Activated naive CD8-positive, alpha-beta T cell treated with anti-CD3 and anti-CD28 coated beads, Interleukin-2, amount 10 ng/mL, durations not matched to agents 7 days and 5 days (primary cell): ENCODE results near the gene AP2M1. TPM values are rescaled to one million over a fixed set of nuclear protein-coding genes. Genes with fewer than 3 reads are reported as not detected.

Source experiments
- ATAC-seq: fragments of 150-1000 bp; cut with Tn5 transposase; one replicate; pipeline ENCODE4 v1.10.0; 2021; ENCODE audit warnings: low read depth, moderate library complexity
- POLR2A ChIA-PET: fragments of 350-600 bp; sonication (Branson Sonifier 250); formaldehyde crosslinking; loops from one replicate; lab custom pipeline; 2021; ENCODE audit warnings: antibody characterized with exemption; lab: Charles Lee
- DNase-seq: peaks from one replicate; pipeline ENCODE4 v3.0.0; 2021
- H3K27ac Mint-ChIP-seq: one replicate; pipeline ENCODE4 v1.8.0; 2022; ENCODE audit warnings: mild to moderate bottlenecking, mixed read lengths
- H3K27me3 Mint-ChIP-seq: one replicate; pipeline ENCODE4 v1.8.0; 2022; ENCODE audit warnings: mild to moderate bottlenecking, moderate library complexity, mixed read lengths
- H3K36me3 Mint-ChIP-seq: one replicate; pipeline ENCODE4 v1.8.0; 2021; ENCODE audit warnings: mild to moderate bottlenecking, mixed read lengths
- H3K4me1 Mint-ChIP-seq: one replicate; pipeline ENCODE4 v1.8.0; 2021; ENCODE audit warnings: mixed read lengths
- H3K4me3 Mint-ChIP-seq: one replicate; pipeline ENCODE4 v1.8.0; 2022; ENCODE audit warnings: mild to moderate bottlenecking, moderate library complexity, mixed read lengths
- H3K9me3 Mint-ChIP-seq: one replicate; pipeline ENCODE4 v1.8.0; 2021; ENCODE audit warnings: mixed read lengths
- total RNA-seq, 2 experiments: library from RNA; stranded (reverse); gene quantifications; one replicate each; pipeline ENCODE4 v1.2.3, GENCODE V29; 2021

Gene AP2M1
- total RNA-seq, 2 experiments from 2014 or later = 210 to 213 TPM

GRCh38 chr3:184228376-184229137 is 53.9 kb downstream of the AP2M1 start:
- Mint-ChIP-seq H3K27me3 (peaks cover 56% of the 10 kb centered on the region), H3K9me3 (no peaks in the 10 kb centered on the region), H3K4me3 (peak overlapping the region; percentile 66), H3K27ac (no peak overlapping the region), H3K36me3 (no peaks in the 10 kb centered on the region), H3K4me1 (peaks cover 2% of the 10 kb centered on the region)
- DNase-seq = no peak
- POLR2A ChIA-PET = interaction anchor here (1.2 kb wide), 1 partner anchor 21 kb away, joined by 3 read pairs; the partner anchor contains the start of gene EEF1AKMT4
- no peak for ATAC-seq

GRCh38 chr3:184229394-184230080 is 54.9 kb downstream of the AP2M1 start, which contains the start of gene VWA5B2:
TSS of gene VWA5B2 (plus strand) at chr3:184229585. CDS start at chr3:184230529, 944 bp downstream.
- Mint-ChIP-seq H3K36me3 (no peaks in the 10 kb centered on the region), H3K27me3 (peaks cover 54% of the 10 kb centered on the region), H3K9me3 (no peaks in the 10 kb centered on the region), H3K4me1 (peaks cover 2% of the 10 kb centered on the region), H3K4me3 (peak within 1 kb of the TSS; percentile 66), H3K27ac (no peak within 1 kb of the TSS)
- POLR2A ChIA-PET = no interaction called here
- DNase-seq (peak; percentile 80), ATAC-seq (peak; percentile 95)

DNA sequence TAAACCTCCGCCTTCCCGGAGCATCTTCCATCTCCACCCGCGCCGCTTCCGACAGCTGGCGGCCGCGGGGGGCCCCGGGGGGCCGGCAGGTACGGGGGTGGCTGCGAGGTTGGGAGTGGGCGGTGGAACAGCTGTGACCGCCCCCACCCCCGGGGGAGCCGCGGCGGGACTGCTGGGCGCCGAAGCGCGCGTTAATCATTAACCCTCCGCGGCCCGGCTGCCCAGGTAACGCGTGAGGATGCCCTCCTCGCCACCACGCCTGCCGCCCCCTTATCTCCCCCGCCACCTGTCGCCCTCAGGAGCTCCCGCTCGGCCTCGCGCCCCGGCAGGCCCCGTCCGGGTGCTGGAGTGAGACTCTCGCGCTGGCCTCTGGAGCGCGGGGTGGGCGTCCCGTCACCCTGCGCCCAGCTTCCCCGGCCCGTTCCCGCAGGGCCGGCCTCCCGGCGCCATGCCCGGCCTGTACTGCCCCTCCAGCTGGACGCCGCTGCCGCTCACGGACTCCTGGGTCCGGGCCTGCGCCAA is 55.5 kb downstream of the AP2M1 start:
- POLR2A ChIA-PET = no interaction called here
- ATAC-seq = no peak

GRCh38 chr3:184230603-184231528 is 56.2 kb downstream of the AP2M1 start:
- peaks cover 48% of the 10 kb centered on the region for H3K27me3 Mint-ChIP-seq
- H3K4me1 Mint-ChIP-seq = peaks cover 2% of the 10 kb centered on the region
- peak overlapping the region; percentile 65 for H3K4me3 Mint-ChIP-seq
- no peaks in the 10 kb centered on the region for H3K36me3 Mint-ChIP-seq
- no peak overlapping the region for H3K27ac Mint-ChIP-seq
- ATAC-seq (no peak), DNase-seq (no peak)
- no peaks in the 10 kb centered on the region for H3K9me3 Mint-ChIP-seq
- POLR2A ChIA-PET = no interaction called here

More for the DNA sequence above, 55.5 kb downstream of the AP2M1 start:
- Mint-ChIP-seq H3K27me3 (peaks cover 53% of the 10 kb centered on the region), H3K9me3 (no peaks in the 10 kb centered on the region), H3K4me1 (peaks cover 2% of the 10 kb centered on the region), H3K27ac (no peak overlapping the region), H3K4me3 (no peak overlapping the region), H3K36me3 (no peaks in the 10 kb centered on the region)
- DNase-seq = no peak

GRCh38 chr3:184231671-184232070 is 57.0 kb downstream of the AP2M1 start:
- peak overlapping the region; percentile 65 for H3K4me3 Mint-ChIP-seq
- H3K9me3 Mint-ChIP-seq = no peaks in the 10 kb centered on the region
- H3K4me1 Mint-ChIP-seq = peaks cover 2% of the 10 kb centered on the region
- H3K27me3 Mint-ChIP-seq = peaks cover 41% of the 10 kb centered on the region
- no peak for DNase-seq
- POLR2A ChIA-PET = no interaction called here
- H3K27ac Mint-ChIP-seq = no peak overlapping the region
- H3K36me3 Mint-ChIP-seq = no peaks in the 10 kb centered on the region
- ATAC-seq = no peak

DNA sequence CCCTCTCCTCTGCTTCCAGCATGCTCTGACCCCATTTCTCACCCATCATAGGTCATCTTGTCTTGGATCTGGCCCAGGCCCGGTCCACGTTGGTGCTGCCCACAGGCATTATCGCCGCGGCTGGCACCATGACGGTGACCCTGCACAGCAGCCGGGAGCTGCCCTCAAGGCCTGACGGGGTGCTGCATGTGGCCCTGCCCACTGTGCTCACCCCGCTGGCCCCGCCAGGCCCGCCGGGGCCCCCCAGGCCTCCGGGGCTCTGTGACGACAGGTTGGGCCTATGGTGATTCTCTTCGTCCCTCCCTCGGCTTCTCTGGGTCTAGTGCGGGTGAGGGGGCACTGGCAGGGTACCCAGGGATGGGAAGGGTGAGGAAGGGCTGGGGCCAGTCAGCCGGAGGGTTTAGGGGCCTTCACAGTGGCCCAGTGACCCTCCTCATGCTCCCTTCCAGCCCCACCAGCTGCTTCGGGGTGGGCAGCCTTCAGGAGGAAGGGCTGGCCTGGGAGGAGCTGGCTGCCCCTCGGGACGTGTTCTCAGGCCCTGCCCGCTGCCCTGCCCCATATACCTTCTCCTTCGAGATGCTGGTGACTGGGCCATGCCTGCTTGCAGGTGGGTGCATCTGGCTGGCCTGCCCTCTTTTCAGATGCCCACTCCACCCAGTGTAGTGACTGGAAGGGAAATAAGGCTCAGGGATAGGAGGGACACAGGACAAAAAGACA is 58.6 kb downstream of the AP2M1 start:
- DNase-seq (no peak), ATAC-seq (no peak)
- peaks cover 4% of the 10 kb centered on the region for H3K4me1 Mint-ChIP-seq
- H3K9me3 Mint-ChIP-seq = no peaks in the 10 kb centered on the region
- H3K27me3 Mint-ChIP-seq = peaks cover 30% of the 10 kb centered on the region
- no peaks in the 10 kb centered on the region for H3K36me3 Mint-ChIP-seq
- POLR2A ChIA-PET = interaction anchor here (0.6 kb wide), 1 partner anchor 82 kb away, joined by 5 read pairs; no protein-coding TSS in a partner anchor
- no peak overlapping the region for H3K4me3 Mint-ChIP-seq
- H3K27ac Mint-ChIP-seq = no peak overlapping the region

Other genes starting within 250 kb of the AP2M1 start
- gene ABCC5, start 157.0 kb upstream of the AP2M1 start, total RNA-seq = 10 to 100 TPM; 25.1 to 25.6 TPM
- gene HTR3D, start 143.1 kb upstream of the AP2M1 start, total RNA-seq = not detected
- gene HTR3C, start 121.8 kb upstream of the AP2M1 start, total RNA-seq = not detected
- not detected for gene HTR3E, start 77.8 kb upstream of the AP2M1 start, total RNA-seq
- 10 to 100 TPM; 54.7 to 61.8 TPM for gene EIF2B5, start 39.5 kb upstream of the AP2M1 start, total RNA-seq
- 10 to 100 TPM; 39.9 to 41.0 TPM for gene DVL3, start 19.5 kb upstream of the AP2M1 start, total RNA-seq
- gene ABCF3, start 11.3 kb downstream of the AP2M1 start, total RNA-seq = 10 to 100 TPM; 68.6 to 76.3 TPM
- under 1 TPM in 1 of 2 experiments, not detected in 1; 0.25 TPM for gene VWA5B2, start 54.7 kb downstream of the AP2M1 start, total RNA-seq
- gene ALG3, start 74.1 kb downstream of the AP2M1 start, total RNA-seq = 10 to 100 TPM; 38.8 to 38.9 TPM
- 1 to 10 TPM; 2.5 to 3.3 TPM for gene EEF1AKMT4, start 74.8 kb downstream of the AP2M1 start, total RNA-seq
- gene CAMK2N2, start 86.7 kb downstream of the AP2M1 start, total RNA-seq = not detected
- not detected for gene ECE2, start 101.2 kb downstream of the AP2M1 start, total RNA-seq
- gene PSMD2, start 124.4 kb downstream of the AP2M1 start, total RNA-seq = 100 to 1,000 TPM; 171 to 172 TPM
- gene EIF4G1, start 139.8 kb downstream of the AP2M1 start, total RNA-seq = 100 to 1,000 TPM; 253 to 258 TPM
- gene FAM131A, start 162.7 kb downstream of the AP2M1 start, total RNA-seq = 1 to 10 TPM; 5.5 to 6.1 TPM
- 1 to 10 TPM; 5.7 to 6.8 TPM for gene CLCN2, start 186.8 kb downstream of the AP2M1 start, total RNA-seq
- gene POLR2H, start 186.9 kb downstream of the AP2M1 start, total RNA-seq = 10 to 100 TPM; 86.5 to 88.2 TPM
- not detected for gene THPO, start 203.4 kb downstream of the AP2M1 start, total RNA-seq
- gene CHRD, start 205.2 kb downstream of the AP2M1 start, total RNA-seq = not detected